NCI-H2107 treated with DMSO at 0.1 percent for 48 hours (cell line): ENCODE measurements around the gene CRYBB1.

Source experiments
- DNase-seq: peaks from one replicate; lab custom pipeline; 2025; ENCODE audit not compliant: unreplicated experiment; lab: John Stamatoyannopoulos, UW

Gene CRYBB1

GRCh38 chr22:26581633-26582168 lies 36.1 kb downstream of the CRYBB1 start:
- DNase-seq: no peak

- DNase-seq: no peak
Observed at GRCh38 chr22:26581026-26581425, 36.8 kb downstream of the CRYBB1 start.

GRCh38 chr22:26580240-26580962 lies 37.4 kb downstream of the CRYBB1 start:
- no peak for DNase-seq

- DNase-seq: no peak
Observed at GRCh38 chr22:26579331-26579886, 38.4 kb downstream of the CRYBB1 start.

GRCh38 chr22:26577081-26577480 lies 40.7 kb downstream of the CRYBB1 start:
- no peak for DNase-seq

- no peak for DNase-seq
Observed at GRCh38 chr22:26576026-26576680, 41.7 kb downstream of the CRYBB1 start.

GRCh38 chr22:26574001-26574723 lies 43.7 kb downstream of the CRYBB1 start:
- no peak for DNase-seq

- no peak for DNase-seq
Observed at GRCh38 chr22:26573026-26573662, 44.7 kb downstream of the CRYBB1 start.

- DNase-seq: no peak
Observed at GRCh38 chr22:26570864-26571525, 46.8 kb downstream of the CRYBB1 start.

GRCh38 chr22:26570115-26570514 lies 47.7 kb downstream of the CRYBB1 start:
- no peak for DNase-seq

- DNase-seq: peak; percentile 40
Observed at GRCh38 chr22:26568207-26568706, 49.6 kb downstream of the CRYBB1 start.

GRCh38 chr22:26567610-26568009 lies 50.2 kb downstream of the CRYBB1 start:
- DNase-seq: no peak

- DNase-seq: no peak
Observed at GRCh38 chr22:26566994-26567393, 50.8 kb downstream of the CRYBB1 start.

GRCh38 chr22:26565889-26566288 lies 51.9 kb downstream of the CRYBB1 start:
- DNase-seq: no peak

- peak; percentile 20 for DNase-seq
Observed at GRCh38 chr22:26565181-26565580, 52.6 kb downstream of the CRYBB1 start.

GRCh38 chr22:26564672-26565071 lies 53.2 kb downstream of the CRYBB1 start:
- no peak for DNase-seq

GRCh38 chr22:26564181-26564580 lies 53.6 kb downstream of the CRYBB1 start:
- no peak for DNase-seq

- no peak for DNase-seq
Observed at GRCh38 chr22:26563022-26563421, 54.8 kb downstream of the CRYBB1 start.

GRCh38 chr22:26561756-26562417 lies 55.9 kb downstream of the CRYBB1 start:
- DNase-seq: no peak
